Stimulated activated naive CD8-positive, alpha-beta T cell treated with anti-CD3 and anti-CD28 coated beads, Interleukin-15, Interleukin-2, amounts not matched to agents 100 U/mL and 50 U/mL, for 24 hours (primary cell): ENCODE data around the gene IGF1R.
A peak's percentile ranks its signal among the peaks of the same experiment; 100 is the strongest.

Experiments used
- ATAC-seq: fragments of 150-1000 bp; cut with Tn5 transposase; one replicate; pipeline ENCODE4 v1.10.0; 2021
- DNase-seq: peaks from one replicate; pipeline ENCODE4 v3.0.0; 2021

Gene IGF1R

GRCh38 chr15:98889930-98890695, 241.8 kb downstream of the IGF1R start:
- DNase-seq = no peak
- ATAC-seq = no peak

- DNase-seq (no peak), ATAC-seq (no peak)
Observed at GRCh38 chr15:98891301-98891700, 243.0 kb downstream of the IGF1R start.

- no peak for ATAC-seq
- DNase-seq = no peak
Observed at GRCh38 chr15:98893401-98893800, 245.1 kb downstream of the IGF1R start.

- no peak for DNase-seq
- ATAC-seq = no peak
Observed at GRCh38 chr15:98894312-98894711, 246.0 kb downstream of the IGF1R start.

GRCh38 chr15:98896002-98896721, 247.8 kb downstream of the IGF1R start:
- DNase-seq (no peak), ATAC-seq (no peak)

GRCh38 chr15:98896802-98897732, 248.7 kb downstream of the IGF1R start:
- DNase-seq = no peak
- ATAC-seq = peak; percentile 43

GRCh38 chr15:98898122-98898521, 249.8 kb downstream of the IGF1R start:
- DNase-seq = no peak
- ATAC-seq = no peak

- no peak for DNase-seq
- no peak for ATAC-seq
Observed at GRCh38 chr15:98899272-98900021, 251.1 kb downstream of the IGF1R start.

GRCh38 chr15:98900356-98900755, 252.0 kb downstream of the IGF1R start:
- DNase-seq = no peak
- no peak for ATAC-seq

GRCh38 chr15:98901434-98902072, 253.2 kb downstream of the IGF1R start:
- no peak for DNase-seq
- no peak for ATAC-seq

GRCh38 chr15:98902931-98903330, 254.6 kb downstream of the IGF1R start:
- ATAC-seq (no peak), DNase-seq (no peak)

- DNase-seq (peak; percentile 10), ATAC-seq (peak; percentile 36)
Observed at GRCh38 chr15:98903377-98904018, 255.2 kb downstream of the IGF1R start.

GRCh38 chr15:98904544-98904943, 256.2 kb downstream of the IGF1R start:
- no peak for DNase-seq
- ATAC-seq = no peak

GRCh38 chr15:98905963-98906711, 257.8 kb downstream of the IGF1R start:
- ATAC-seq (no peak), DNase-seq (no peak)

GRCh38 chr15:98906712-98907083, 258.4 kb downstream of the IGF1R start:
- no peak for DNase-seq
- no peak for ATAC-seq

GRCh38 chr15:98907927-98908471, 259.7 kb downstream of the IGF1R start:
- DNase-seq (no peak), ATAC-seq (no peak)

GRCh38 chr15:98909968-98910885, 261.9 kb downstream of the IGF1R start:
- DNase-seq (no peak), ATAC-seq (no peak)

GRCh38 chr15:98914626-98915025, 266.3 kb downstream of the IGF1R start:
- DNase-seq (no peak), ATAC-seq (no peak)

- ATAC-seq (no peak), DNase-seq (no peak)
Observed at GRCh38 chr15:98916826-98917225, 268.5 kb downstream of the IGF1R start.
